Left ventricle myocardium inferior (tissue), 1 donor: Measurements from ENCODE around the gene GPC5. TPM values are rescaled to one million over a fixed set of nuclear protein-coding genes. Genes with fewer than 3 reads are reported as not detected.

ENCODE experiments used
- DNase-seq: peaks from one replicate; pipeline ENCODE4 v3.0.0-alpha.2; 2020
- H3K27ac ChIP-seq: fragments of 200-600 bp; replicated peaks from 2 replicates; pipeline ENCODE4 v1.8.0; 2021
- H3K27me3 ChIP-seq: fragments of 200-600 bp; 2 replicates; pipeline ENCODE4 v1.8.0; 2021; ENCODE audit warnings: low read depth
- H3K36me3 ChIP-seq: fragments of 200-600 bp; 2 replicates; pipeline ENCODE4 v1.8.0; 2021
- H3K4me1 ChIP-seq: fragments of 200-600 bp; 2 replicates; pipeline ENCODE4 v1.8.0; 2021
- H3K4me3 ChIP-seq: fragments of 200-600 bp; 2 replicates; pipeline ENCODE4 v1.8.0; 2021; ENCODE audit warnings: mild to moderate bottlenecking, moderate library complexity
- H3K9me3 ChIP-seq: fragments of 200-600 bp; replicated peaks from 2 replicates; pipeline ENCODE4 v1.8.0; 2021
- intact Hi-C: fragments of 100-400 bp; cut with micrococcal nuclease; formaldehyde crosslinking; loops from one replicate; pipeline ENCODE4 v1.11.0; 2022
- total RNA-seq: library from RNA; stranded (reverse); fragmentation: NEBNext Ultra II Directional; extraction: Animal tissue kit (Norgen Biotek cat#: 25700); gene quantifications from one replicate; pipeline ENCODE4 v1.2.1, GENCODE V29; 2021
- TF ChIP-seq, protein P1 (sequence below): fragments of 200-600 bp; IDR thresholded peaks from 2 replicates; pipeline ENCODE4 v1.8.0; 2021; ENCODE audit warnings: antibody characterized with exemption, mild to moderate bottlenecking, borderline replicate concordance
- donor health status: DM: no; HTN: yes; CAD: no; lungs with severe emphysema.

The GPC5 gene
- total RNA-seq, 1 donor from 2014 or later: 1.5 TPM

DNA sequence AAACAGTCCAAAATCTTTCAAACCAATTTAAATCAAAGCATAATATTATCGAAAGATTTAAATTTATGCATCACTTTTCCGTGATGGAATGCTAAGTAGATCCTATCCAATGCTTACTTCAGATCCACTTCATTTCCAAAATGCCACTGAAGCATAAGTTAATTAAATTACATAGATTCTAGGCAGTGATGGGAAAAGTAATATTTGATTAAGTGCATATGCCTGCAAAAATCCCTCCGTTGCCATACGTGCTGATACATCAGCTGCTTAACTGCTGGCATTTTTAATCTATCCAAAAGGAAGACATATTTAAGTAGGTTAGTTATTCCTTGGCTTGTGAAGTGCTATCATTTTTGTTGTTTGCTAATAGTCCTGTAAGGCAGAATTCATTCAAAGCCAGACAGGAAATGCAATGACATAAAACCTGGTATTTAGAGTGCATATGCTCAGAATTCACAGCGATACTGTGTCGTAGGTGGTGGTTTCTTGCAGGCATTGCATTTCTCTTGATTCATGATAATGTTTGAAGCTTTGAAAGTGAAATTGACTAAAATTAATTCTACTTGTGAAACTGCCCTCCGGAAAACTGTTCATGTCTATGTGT, 1089.9 kb downstream of the GPC5 start:
- H3K4me3 ChIP-seq: no peak overlapping the region
- H3K36me3 ChIP-seq: no peaks in the 10 kb centered on the region
- DNase-seq: no peak
- no peaks in the 10 kb centered on the region for H3K9me3 ChIP-seq
- H3K27ac ChIP-seq: no peak overlapping the region
- intact Hi-C loops: no loop called here
- no peaks in the 10 kb centered on the region for H3K27me3 ChIP-seq
- no peaks in the 10 kb centered on the region for H3K4me1 ChIP-seq
- TF ChIP-seq, protein P1, sequence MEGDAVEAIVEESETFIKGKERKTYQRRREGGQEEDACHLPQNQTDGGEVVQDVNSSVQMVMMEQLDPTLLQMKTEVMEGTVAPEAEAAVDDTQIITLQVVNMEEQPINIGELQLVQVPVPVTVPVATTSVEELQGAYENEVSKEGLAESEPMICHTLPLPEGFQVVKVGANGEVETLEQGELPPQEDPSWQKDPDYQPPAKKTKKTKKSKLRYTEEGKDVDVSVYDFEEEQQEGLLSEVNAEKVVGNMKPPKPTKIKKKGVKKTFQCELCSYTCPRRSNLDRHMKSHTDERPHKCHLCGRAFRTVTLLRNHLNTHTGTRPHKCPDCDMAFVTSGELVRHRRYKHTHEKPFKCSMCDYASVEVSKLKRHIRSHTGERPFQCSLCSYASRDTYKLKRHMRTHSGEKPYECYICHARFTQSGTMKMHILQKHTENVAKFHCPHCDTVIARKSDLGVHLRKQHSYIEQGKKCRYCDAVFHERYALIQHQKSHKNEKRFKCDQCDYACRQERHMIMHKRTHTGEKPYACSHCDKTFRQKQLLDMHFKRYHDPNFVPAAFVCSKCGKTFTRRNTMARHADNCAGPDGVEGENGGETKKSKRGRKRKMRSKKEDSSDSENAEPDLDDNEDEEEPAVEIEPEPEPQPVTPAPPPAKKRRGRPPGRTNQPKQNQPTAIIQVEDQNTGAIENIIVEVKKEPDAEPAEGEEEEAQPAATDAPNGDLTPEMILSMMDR: no peak

DNA sequence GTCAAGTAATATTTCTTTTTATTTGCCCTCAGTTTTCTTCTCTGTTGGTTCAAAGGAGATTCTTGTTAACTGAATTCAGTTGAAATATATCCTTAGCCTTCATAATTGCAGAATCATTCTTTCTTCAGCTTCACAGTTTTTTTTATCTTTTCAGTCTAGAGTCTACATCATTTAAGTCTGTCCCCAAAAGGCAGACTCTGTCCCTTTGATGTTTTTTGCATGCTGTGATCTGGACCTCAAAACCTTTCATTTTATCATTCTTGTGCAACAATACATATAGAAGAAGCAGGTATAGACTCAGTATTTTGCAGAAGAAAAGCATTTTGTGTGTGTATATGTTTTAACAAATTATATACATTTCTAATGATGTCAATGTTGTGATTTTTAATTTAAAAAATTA, 1093.4 kb downstream of the GPC5 start:
- no peaks in the 10 kb centered on the region for H3K36me3 ChIP-seq
- TF ChIP-seq, protein P1: no peak
- H3K27ac ChIP-seq: no peak overlapping the region
- H3K4me1 ChIP-seq: no peaks in the 10 kb centered on the region
- no peaks in the 10 kb centered on the region for H3K9me3 ChIP-seq
- no peak overlapping the region for H3K4me3 ChIP-seq
- DNase-seq: no peak
- intact Hi-C loops: no loop called here
- no peaks in the 10 kb centered on the region for H3K27me3 ChIP-seq

DNA sequence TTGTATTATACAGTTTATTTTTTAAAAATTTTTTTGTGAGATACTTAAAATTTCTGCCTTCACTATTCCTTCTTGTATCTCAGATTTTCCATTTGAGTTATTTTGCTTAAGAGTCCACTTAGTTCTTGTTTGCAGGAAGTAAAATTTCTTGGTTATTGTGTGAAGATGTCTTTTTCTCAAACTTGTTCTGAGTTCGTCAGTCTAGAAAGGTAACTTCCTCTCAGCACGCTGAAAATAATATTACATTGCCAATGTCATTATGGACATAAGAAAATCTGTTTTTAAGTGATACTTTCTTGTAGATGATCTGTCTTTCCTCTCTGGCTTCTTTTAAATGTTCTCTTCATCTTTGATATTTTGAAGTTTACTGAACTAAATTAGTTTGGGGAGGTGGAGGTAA, 1096.5 kb downstream of the GPC5 start:
- no peaks in the 10 kb centered on the region for H3K27me3 ChIP-seq
- no peak overlapping the region for H3K4me3 ChIP-seq
- intact Hi-C loops: no loop called here
- no peaks in the 10 kb centered on the region for H3K36me3 ChIP-seq
- TF ChIP-seq, protein P1: no peak
- H3K9me3 ChIP-seq: no peaks in the 10 kb centered on the region
- H3K27ac ChIP-seq: no peak overlapping the region
- H3K4me1 ChIP-seq: no peaks in the 10 kb centered on the region
- no peak for DNase-seq

DNA sequence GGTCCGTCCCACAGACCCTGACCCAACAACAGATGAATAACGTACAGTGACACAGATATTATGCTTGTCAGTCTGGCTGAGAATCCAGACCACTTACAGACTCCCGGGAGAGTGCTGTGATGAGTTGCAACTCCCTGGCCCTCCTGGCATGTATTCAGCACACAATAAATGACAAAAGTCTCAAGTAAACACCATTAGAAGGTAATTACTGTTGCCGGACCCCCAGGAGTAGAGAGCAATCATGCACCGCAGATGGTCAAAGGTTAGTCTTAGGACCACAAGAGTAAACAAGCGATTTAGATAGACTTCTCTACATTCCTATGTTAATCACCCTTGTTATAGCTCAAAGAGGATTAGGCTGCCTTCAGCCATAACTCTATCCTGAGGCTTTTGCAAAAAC, 1101.8 kb downstream of the GPC5 start:
- no peaks in the 10 kb centered on the region for H3K9me3 ChIP-seq
- no peak overlapping the region for H3K27ac ChIP-seq
- no peaks in the 10 kb centered on the region for H3K4me1 ChIP-seq
- H3K36me3 ChIP-seq: no peaks in the 10 kb centered on the region
- intact Hi-C loops: no loop called here
- no peaks in the 10 kb centered on the region for H3K27me3 ChIP-seq
- H3K4me3 ChIP-seq: no peak overlapping the region
- no peak for DNase-seq
- TF ChIP-seq, protein P1: no peak

DNA sequence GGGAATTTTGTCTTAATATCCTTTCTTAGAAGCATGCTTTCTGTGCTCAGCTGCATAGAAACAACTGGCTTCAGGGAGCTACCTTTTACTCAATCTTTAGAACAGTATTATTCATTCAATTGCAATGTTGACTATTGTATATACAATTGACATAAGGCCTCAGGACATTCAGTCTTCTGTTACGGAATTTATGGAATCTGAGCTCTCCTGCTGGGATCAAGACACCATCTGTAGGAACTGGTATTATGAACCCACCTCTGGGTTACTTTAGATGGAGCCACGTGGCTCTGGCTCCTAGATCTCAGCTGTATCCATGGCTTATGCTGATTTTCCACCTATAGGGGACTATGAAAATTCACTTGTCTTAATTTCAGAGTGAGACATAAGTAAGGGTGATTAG, 1112.0 kb downstream of the GPC5 start:
- TF ChIP-seq, protein P1: no peak
- Histone ChIP-seq H3K27ac (no peak overlapping the region), H3K4me1 (no peaks in the 10 kb centered on the region), H3K36me3 (no peaks in the 10 kb centered on the region), H3K27me3 (no peaks in the 10 kb centered on the region), H3K9me3 (no peaks in the 10 kb centered on the region), H3K4me3 (no peak overlapping the region)
- intact Hi-C loops: no loop called here
- DNase-seq: no peak
